ENCODE results near the gene MFSD12.

MFSD12 gene

DNA sequence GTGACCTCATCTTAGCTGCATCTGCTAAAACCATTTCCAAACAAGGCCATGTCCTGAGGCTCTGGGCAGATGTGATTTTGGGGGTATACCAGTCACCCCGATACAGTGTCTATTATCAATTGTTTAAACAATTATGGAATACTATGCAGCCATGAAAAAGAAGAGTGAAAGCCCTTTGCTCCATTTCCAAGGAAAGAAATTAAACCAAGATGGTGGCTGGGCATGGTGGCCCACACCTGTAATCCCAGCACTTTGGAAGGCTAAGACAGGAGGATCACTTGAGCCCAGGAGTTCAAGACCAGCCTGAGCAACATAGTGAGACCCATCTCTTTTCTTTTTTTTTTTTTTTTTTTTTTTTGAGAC, 17.6 kb downstream of the MFSD12 start:
- no peak overlapping the region for H3K4me3 ChIP-seq (ENCODE audit: low read depth, low read length)
- TF ChIP-seq, protein P1, sequence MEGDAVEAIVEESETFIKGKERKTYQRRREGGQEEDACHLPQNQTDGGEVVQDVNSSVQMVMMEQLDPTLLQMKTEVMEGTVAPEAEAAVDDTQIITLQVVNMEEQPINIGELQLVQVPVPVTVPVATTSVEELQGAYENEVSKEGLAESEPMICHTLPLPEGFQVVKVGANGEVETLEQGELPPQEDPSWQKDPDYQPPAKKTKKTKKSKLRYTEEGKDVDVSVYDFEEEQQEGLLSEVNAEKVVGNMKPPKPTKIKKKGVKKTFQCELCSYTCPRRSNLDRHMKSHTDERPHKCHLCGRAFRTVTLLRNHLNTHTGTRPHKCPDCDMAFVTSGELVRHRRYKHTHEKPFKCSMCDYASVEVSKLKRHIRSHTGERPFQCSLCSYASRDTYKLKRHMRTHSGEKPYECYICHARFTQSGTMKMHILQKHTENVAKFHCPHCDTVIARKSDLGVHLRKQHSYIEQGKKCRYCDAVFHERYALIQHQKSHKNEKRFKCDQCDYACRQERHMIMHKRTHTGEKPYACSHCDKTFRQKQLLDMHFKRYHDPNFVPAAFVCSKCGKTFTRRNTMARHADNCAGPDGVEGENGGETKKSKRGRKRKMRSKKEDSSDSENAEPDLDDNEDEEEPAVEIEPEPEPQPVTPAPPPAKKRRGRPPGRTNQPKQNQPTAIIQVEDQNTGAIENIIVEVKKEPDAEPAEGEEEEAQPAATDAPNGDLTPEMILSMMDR (IDR thresholded peaks at IDR 0.05; ENCODE audit: borderline replicate concordance, insufficient read depth, low read depth, low read length) = no peak

DNA sequence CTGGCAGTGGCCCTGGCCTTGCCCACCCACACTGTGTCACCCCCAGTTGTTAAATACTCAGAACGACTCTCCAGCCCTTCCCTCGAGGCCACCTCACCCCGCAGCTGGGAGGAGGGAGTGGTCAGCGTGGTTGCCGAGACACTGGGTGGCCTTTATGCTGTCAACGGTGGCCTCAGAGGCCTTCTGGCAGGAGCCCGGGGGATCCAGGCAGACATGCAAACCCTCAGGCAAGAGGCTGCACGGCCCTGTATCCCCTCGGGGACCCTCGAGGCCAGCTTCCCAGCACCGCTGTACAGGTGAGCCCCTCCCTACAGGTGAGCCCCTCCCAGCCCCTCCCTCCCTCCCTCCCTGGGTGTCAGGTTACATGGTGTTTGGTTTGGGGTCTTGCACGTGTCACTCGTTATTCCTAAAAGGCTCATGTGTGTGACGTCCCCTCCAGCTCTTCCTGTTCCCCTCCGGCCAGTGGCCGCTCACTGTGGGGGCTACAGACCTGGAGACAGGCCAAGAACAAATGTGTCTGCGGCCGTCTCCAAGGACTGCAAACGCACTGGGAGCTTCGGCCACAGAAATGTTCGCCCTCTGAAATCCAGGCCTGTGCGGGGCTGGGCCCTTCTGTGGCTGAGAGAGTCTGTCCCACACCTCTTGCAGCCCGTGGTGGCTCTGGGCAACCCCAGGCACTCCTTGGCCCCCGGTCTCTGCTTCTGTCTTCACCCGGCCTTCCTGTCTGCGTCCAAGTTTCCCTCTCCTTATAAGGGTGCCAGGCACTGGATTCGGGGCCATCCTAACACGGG, 18.2 kb downstream of the MFSD12 start, which contains the start of gene TEKTIP1:
TEKTIP1 (plus strand) TSS at position 210 of the 791 bp plus-strand sequence; CDS start at position 214, 4 bp downstream.
- no peak within 1 kb of the TSS for H3K4me3 ChIP-seq (ENCODE audit: low read depth, low read length)
- TF ChIP-seq, protein P1 (IDR thresholded peaks at IDR 0.05; ENCODE audit: borderline replicate concordance, insufficient read depth, low read depth, low read length) = no peak

DNA sequence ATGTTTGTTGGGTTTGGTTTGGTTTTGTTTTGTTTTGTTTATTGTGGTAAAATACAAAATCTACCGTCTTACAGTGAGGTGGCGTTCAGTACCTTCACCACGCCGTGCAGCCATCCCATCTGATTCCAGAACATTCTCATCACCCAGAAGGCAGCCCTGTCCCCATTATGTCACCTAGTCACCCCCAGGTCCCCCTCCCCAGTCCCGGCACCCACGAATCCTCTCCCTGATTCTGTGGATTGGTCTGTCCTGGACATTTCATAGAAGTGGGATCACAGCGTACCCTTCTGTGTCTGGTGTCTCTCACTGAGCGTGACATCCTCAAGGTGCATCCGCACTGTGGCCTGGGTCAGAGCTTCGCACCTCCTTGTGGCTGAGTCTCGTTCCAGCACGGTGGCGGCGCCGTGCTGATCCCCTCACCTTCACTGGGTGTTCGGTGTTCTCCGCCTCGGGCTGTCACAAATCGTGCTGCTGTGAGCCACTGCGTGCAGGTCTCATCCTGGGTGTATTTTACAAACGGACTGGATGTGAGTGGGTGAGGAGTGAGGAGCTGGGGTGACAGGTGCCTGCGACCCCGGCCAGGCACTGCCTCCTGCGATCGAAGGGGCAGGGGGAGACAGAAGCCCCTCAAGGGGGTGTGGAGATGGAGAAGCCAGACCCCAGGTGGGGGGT, 19.0 kb downstream of the MFSD12 start:
- no peak overlapping the region for H3K4me3 ChIP-seq (ENCODE audit: low read depth, low read length)
- TF ChIP-seq, protein P1 (IDR thresholded peaks at IDR 0.05; ENCODE audit: borderline replicate concordance, insufficient read depth, low read depth, low read length) = no peak

DNA sequence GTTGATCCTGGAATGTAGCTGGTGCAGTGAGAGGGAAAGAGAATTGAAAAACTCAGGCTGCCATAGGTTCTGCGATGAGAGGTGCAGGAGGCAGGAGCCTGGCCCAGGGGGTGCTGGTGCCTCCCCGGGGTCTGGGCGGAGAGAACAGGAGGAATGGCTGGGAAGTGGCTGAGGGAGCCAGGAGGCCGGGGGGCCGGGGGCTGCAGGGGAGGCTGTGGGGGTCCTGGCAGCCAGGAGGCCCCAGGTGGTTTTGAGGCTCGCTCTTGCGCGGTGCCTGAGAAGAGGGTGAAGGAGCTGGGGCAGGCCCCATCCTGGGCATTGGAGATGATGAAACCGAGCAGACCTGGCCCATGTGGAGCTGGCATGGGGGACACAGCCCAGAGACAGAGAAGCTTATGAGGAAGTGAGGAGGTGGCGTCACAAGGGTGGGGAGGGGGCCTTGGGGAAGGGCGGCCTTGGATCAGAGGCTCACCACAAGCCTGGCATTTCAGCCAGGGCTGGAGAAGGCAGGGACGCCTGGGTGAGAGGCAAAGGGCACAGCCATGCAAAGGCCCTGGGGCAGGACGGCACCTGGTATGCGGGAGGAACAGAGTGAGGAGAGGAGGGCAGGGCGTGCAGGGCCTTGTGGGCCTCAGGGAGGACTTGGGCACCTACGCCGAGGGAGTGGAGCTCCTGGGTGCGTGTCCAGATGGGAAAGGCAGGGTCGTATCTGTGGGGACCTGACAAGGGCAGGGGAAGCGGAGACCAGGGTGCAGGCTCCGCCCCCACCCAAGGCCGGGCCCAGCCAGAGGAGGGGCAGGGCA, 19.7 kb downstream of the MFSD12 start:
- TF ChIP-seq, protein P1 (IDR thresholded peaks at IDR 0.05; ENCODE audit: borderline replicate concordance, insufficient read depth, low read depth, low read length) = no peak
- no peak overlapping the region for H3K4me3 ChIP-seq (ENCODE audit: low read depth, low read length)

DNA sequence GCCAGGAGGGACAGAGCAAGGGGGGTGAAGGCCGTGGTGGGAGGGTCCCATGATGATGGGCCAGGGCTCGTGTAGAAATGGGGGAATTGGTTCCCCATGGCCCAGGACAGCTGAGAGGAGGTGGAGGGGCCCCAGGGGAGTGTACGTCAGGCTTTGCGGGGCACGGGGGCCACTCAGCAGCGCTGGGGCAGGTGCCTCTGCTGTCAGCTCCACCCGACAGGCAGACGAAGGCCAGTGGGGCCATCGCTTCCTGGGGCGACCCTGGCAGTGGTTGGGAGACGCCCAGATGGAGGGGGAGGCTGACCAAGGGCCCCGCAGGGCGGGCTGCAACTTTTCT, 20.3 kb downstream of the MFSD12 start:
- H3K4me3 ChIP-seq (ENCODE audit: low read depth, low read length) = no peak overlapping the region
- TF ChIP-seq, protein P1 (IDR thresholded peaks at IDR 0.05; ENCODE audit: borderline replicate concordance, insufficient read depth, low read depth, low read length) = no peak

DNA sequence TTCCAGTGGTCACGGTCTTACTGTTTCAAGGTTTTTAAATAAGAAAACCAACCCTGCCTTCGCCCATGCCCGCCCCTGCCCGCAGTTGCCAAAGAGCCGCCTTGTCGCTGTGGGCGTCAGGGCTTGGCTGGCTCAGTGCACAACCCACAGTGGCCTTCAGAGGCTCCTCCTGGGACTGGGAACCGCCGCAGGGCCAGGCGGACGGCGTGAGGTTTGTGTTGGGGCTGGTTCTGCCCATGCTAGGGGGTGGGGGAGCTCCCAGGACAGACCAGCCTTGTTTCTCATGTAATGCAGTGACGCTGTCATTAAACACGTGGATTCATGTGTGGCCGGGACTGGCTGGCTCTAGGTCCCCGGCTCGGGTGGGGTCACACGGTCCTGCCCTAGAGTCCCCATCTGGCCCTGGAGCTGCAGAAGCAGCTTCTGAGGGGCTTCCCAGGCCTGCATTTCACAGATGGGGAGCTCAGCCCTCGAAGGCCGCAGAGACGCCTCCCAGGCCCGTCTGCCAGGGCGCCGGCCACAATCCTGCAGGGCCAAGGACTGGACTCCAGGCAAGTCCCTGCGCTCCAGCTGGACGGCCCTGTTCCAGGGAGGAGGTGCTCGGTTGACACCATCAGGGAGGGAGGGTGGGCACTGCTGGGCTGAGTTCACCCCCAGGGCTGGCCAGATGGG, 20.8 kb downstream of the MFSD12 start:
- TF ChIP-seq, protein P1 (IDR thresholded peaks at IDR 0.05; ENCODE audit: borderline replicate concordance, insufficient read depth, low read depth, low read length) = no peak
- no peak overlapping the region for H3K4me3 ChIP-seq (ENCODE audit: low read depth, low read length)

Measured in GM12875 (cell line).